HG03135 (cell line): ENCODE measurements around the gene MAMDC2.

ENCODE experiments used
- ATAC-seq: cut with Tn5 transposase; IDR thresholded peaks from one replicate; pipeline ENCODE4 v1.9.1; 2021; ENCODE audit warnings: mild to moderate bottlenecking, moderate library complexity; ENCODE audit not compliant: unreplicated experiment

Gene MAMDC2, protein sequence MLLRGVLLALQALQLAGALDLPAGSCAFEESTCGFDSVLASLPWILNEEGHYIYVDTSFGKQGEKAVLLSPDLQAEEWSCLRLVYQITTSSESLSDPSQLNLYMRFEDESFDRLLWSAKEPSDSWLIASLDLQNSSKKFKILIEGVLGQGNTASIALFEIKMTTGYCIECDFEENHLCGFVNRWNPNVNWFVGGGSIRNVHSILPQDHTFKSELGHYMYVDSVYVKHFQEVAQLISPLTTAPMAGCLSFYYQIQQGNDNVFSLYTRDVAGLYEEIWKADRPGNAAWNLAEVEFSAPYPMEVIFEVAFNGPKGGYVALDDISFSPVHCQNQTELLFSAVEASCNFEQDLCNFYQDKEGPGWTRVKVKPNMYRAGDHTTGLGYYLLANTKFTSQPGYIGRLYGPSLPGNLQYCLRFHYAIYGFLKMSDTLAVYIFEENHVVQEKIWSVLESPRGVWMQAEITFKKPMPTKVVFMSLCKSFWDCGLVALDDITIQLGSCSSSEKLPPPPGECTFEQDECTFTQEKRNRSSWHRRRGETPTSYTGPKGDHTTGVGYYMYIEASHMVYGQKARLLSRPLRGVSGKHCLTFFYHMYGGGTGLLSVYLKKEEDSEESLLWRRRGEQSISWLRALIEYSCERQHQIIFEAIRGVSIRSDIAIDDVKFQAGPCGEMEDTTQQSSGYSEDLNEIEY

GRCh38 chr9:70043689-70044489 is at the start of gene MAMDC2:
TSS of gene MAMDC2 (plus strand) at chr9:70043848. CDS start at chr9:70044198, 350 bp downstream.
- ATAC-seq: no peak

DNA sequence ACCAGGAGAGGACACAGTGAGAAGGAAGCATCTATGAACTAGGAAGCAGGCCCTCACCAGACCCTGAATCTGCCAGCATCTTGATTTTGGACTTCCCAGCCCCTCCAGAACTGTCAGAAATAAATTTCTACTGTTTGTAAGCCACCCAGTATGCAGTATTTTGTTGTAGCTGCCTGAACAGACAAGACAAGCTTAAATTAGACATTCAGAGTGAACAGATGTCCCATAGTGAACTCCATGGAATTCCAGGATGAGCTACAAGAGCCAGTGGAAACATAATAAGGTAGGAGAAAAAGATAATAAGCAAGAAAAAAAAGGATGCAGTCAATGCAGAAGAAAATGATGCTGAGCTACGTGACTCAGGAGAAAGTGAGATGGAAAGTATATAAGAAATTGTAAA is 47.8 kb upstream of the MAMDC2 start:
- no peak for ATAC-seq

DNA sequence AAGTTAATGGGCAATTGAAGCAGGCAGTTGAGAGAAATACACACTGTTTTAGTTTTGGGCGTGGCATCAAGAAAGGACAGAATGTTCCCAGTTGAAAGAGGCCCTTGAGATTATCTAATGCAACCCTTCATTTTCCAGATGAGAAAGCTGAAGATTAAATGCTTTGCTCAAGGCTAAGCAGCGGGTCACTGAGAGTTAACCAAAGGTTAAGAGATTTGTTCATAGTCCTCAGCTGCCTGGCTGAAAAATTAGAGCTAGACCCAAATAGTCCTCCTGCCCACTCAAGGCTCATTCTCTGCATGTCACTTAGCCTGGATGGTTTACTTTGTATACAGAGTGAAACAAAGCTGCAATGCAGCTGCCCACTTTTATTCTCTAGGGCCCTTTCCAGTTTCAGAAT is 46.7 kb upstream of the MAMDC2 start:
- no peak for ATAC-seq

- no peak for ATAC-seq
Observed at GRCh38 chr9:69997524-69997923, 46.1 kb upstream of the MAMDC2 start.

DNA sequence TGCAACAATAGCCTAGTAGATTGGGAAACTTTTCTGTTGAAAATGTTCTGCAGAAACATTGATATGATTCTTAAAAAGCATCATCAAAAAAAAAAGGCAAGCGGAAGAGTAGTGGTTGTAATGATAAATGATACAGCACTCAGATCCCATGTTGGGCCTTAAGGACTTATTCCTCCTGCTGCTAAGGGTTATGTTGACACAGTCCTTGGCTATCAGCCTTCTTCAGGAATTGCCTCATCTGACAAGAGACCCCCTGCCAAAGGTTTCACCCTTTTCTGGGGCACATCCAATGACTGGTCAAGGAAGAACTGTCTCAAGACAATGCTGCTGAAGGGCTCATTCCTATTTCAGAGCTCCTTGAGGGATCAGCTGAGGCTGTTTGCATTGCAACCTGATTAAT is 44.3 kb upstream of the MAMDC2 start:
- no peak for ATAC-seq

GRCh38 chr9:70000469-70000868 is 43.2 kb upstream of the MAMDC2 start:
- ATAC-seq: no peak

DNA sequence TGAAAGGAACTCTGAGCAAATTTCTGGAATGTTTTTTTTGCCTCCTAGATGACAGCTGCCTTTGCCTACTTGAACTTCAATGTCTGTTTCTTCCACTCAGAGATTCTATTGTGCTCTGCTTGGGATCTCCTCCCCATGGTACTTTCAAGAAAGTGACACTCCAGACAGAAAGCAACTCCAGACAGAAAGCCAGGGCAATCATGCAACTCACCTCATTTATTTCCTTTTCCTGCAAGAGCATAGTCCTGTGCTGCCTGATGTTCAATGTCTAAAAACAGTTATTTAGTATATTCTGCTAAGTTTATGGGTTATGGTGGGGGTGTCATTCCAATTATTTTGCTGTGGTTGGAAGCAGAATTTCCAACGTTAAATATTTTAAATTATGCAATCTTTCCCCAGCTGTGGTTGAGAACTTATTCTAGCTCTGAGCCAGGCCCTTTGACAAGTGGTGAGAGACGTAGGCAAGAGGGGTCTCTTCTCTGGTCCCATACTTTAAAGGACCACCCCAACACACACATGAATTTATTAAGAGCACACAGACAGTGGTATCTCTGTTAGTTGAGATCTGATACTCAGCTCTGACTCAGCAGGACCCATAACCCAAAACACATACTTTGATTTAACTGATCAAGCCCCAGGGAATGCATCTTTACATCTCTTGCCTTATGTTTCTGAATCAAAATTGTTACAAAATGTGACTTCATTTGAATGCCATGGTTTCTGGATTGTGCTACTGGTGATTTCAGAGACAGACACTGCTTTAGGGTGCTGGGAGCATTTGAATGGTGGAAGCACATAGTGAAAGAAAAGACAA is 39.5 kb upstream of the MAMDC2 start:
- ATAC-seq: no peak

DNA sequence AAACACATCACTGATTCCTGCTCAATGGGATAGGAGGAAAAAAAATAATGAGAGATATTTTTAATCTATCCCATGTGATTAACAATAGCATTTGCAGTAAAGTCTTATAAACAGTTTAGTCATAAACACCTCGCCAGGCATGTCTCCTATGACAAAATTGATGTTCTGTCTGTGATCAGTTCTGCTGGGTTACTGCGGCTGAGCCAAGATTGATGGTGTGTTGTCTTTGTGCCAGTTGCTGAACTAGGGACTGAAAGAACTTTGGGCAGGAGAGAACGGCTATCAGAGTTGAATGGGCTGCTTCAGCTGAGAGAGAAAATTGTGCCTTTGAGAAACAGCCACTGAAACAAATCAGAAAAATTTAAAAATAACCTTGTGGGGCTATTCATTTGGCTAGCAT is 37.3 kb upstream of the MAMDC2 start:
- no peak for ATAC-seq

DNA sequence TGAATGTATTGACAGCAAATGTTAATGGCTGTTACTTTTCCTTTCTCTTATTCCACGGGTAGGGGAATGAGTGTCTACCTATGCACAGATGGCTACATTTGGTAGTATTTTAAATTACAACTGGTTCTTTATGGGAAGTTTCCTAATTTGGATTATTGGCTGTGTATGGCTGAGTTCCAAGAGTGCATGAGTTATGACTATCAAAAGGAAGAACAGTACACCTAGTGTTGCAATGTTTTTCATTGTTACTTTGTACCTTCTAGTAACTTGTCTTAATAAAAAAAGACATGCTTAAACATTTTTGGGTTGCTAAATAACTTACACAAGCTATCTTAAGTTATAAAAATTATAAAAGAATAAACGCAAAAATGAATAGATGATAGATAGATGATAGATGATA is 35.8 kb upstream of the MAMDC2 start:
- no peak for ATAC-seq

DNA sequence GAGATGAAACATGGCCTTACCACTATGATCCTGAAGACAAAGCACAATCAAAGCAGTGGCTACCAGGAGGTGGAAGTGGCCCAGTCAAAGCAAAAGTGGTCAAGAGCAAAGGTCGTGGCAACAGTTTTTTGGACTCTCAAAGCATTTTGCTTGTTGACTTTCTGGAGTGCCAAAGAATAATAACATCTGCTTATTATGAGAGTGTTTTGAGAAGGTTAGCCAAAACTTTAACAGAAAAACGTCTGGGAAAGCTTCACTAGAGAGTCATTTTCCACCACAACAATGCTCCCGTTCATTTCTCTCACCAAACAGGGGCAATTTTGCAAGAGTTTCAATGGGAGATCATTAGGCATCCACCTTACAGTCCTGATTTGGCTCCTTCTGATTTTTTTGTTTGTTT is 33.6 kb upstream of the MAMDC2 start:
- no peak for ATAC-seq

GRCh38 chr9:70011366-70011765 is 32.3 kb upstream of the MAMDC2 start:
- no peak for ATAC-seq

- ATAC-seq: no peak
Observed at GRCh38 chr9:70012569-70012968, 31.1 kb upstream of the MAMDC2 start.

GRCh38 chr9:70013598-70014196 is 30.0 kb upstream of the MAMDC2 start:
- ATAC-seq: no peak

DNA sequence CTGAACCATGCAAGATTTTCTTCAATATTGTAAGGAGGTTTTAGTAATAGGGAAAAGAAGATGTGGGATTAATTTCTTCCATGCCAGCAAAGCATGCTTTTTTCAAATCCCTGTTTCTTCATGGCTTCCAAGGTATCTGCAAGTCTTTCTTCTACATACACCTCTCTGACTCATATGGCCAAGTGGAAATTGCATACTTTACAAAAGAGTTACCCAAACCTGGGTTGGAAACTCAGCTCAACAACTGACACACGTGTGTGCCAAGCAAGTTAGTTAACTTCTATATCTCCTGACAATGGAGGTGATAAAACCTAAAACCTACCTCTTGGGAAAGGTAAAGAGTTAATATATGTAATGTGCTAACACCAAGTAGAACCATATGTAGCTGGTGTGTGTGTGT is 28.5 kb upstream of the MAMDC2 start:
- no peak for ATAC-seq

DNA sequence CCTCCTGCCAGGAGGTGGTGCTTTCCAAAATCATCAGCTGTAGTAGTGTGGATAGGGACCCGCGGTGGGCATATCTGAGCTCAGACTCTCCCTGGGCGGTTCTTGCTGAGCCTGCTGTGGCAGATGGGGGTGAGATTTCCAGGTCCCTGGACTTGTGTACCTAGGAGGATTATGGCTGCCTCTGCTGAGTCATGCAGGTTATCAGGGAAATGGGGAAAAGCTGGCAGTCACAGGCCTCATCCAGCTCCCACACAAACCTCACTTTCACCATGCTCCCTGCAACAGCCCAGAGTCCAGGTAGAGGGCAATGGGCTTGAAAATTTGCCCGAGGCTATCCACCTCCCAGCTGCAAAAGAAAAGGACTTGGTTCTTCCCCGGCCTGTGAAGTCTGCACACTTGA is 23.4 kb upstream of the MAMDC2 start:
- ATAC-seq: no peak

GRCh38 chr9:70020991-70021571 is 22.6 kb upstream of the MAMDC2 start:
- ATAC-seq: no peak

DNA sequence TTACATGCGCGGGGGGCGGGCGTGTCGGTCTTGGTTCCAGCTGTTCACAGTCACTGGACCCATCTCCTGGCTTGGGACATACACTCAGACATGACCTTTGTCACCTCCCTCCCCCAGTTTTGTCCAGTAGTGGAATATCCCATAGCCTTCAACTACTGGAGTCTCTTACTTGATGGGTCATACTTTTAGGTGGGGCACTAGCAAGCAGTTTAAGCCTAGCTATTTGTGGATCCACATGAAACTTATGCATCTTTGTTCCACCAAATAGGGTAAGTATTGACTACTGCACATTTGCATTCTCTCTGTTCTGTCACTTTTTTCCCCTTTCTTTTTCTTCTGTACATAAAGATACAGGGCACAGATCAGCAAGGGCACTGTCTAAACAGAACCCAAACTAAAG is 15.4 kb upstream of the MAMDC2 start:
- no peak for ATAC-seq

DNA sequence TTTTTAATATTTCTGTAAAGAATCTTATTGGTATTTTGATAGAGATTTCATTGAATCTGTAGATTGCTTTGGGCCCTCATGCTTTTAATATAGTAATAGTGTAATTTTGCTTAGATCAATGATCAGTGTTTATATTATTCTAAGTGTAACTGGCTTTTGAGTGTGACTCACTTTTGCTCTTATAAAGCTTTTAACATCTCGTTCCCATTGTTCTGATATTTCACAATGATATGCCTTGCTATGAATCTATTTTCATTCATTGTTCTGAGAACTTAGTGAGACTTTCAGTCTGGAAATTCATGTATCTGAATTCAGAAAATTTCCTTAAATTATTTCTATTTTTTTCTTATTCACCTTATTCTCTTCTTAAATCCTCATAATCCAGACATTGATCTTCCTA is 13.5 kb upstream of the MAMDC2 start:
- ATAC-seq: no peak

DNA sequence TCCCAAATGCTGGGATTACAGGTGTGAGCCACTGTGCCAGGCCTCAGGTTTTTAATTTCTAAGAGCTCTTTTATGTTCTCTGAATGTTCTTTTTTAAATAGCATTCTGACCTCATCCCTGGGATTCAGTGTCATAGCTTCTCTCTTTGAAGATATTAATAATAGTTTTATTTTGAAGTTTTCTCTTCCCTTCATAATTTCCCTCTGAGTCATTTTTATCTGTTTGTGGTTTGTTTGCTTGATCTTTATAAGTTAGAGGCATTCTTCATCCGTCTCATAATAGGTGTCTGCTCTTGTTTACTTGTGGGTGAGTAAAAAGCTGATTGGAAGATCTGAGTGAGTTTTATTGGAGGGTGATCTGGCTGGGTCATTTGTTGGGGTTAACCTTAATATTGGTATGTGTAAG is 12.5 kb upstream of the MAMDC2 start:
- no peak for ATAC-seq

GRCh38 chr9:70034271-70034711 is 9.4 kb upstream of the MAMDC2 start:
- no peak for ATAC-seq
